ENCODE measurements around the gene NKX6-2.
"Not testable (repeated sequence)": the region's sequence is repeated elsewhere in the genome, so short reads cannot be mapped to it uniquely, and the experiment has no call there.

NKX6-2 gene

DNA sequence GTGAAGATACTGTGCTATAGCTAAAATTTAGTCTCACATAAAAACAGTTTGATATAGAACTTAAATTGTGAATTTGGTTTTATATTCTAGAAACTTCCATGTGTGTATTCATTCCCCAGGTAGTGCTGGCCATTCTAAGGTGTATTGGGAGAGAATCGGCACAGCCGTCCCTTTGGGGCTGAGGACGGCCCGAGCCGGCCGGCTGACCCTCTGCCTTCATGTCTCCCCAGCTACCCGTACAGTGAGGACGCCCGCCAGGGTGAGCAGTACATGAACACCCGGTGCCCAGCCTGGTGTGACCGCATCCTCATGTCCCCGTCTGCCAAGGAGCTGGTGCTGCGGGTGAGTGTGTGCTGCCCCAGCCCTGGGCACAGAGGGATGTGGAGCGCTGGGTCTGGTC lies 8.5 kb downstream of the NKX6-2 start:
- no peak for DNase-seq

DNA sequence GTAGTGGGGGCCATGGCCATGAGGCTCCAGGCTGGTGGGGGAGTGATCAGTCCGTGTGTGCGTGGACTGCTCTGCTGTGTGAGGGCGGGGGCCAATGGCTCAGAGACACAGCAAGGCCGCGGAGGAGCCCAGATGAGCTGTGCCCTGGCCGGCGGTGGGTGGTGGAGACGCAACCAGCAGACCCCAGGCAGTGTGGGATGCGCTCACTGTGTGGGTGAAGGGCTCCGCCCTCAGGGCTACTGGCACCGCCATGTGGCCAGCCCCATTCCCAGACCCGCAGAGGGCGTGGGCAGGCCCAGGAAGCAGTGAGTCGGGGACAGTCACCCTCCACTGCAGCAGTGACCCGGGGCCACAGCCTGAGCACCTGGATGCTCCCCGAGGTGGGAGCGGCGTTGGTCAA lies 9.1 kb downstream of the NKX6-2 start:
- no peak for DNase-seq

DNA sequence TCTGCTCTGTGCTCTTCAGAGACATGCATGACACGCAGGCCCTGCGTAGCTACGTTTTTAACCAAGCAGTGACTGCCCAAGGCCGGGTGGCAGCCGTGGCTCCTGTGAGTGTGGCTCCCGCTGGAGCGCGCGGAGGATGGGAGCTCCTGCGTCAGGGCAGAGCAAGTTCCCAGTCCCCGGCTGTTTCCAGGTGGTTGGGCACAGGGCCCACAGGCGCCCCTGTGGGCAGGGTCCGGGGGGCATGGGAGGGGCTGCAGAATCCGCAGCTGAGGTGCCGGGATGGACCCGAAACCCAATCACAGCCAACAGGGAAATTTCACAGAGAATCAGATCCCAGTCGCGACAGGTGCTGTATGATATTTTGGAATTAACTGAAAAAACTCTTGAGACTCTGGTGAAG lies 9.8 kb downstream of the NKX6-2 start:
- DNase-seq, result no peak

DNA sequence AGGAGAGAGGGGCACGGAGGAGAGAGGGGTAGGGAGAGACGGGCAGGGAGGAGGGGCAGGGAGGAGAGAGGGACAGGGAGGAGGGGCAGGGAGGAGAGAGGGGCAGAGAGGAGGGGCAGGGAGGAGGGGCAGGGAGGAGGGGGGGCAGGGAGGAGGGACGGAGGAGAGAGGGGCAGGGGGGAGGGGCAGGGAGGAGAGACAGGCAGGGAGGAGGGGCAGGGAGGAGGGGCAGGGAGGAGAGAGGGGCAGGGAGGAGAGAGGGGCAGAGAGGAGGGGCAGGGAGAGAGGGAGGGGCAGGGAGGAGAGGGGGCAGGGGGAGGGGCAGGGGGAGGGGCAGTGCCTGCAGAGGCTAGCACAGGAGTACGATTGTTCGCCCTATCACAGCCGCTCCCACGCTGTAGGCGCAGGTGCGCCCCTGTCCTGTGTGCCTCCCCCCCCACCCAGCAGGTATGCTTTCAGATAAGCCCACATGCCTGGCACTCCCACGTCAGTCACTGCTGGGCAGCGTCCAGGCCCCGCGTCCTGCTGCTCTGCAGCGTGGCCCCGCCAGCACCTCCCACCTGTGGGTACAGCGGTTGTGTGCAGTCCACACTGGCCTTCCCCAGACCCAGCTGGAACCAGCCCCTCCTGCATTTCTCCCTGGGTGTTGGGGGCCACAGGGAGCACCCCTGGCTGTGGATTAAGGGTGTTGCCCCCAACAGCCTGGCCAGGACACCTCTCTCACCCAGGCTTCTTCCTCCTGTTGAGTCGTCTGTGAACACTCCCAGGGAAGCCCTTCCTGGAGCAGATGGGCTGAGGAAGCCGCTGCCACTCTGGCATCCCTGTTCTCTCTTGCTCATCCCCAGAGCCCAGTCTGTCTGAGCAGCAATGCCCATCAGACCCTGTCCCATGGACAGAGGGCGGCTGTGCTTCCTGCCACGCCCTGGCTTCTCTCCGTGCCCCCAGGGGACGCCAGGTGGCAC lies 10.8 kb downstream of the NKX6-2 start:
- DNase-seq, result peak; percentile 46

DNA sequence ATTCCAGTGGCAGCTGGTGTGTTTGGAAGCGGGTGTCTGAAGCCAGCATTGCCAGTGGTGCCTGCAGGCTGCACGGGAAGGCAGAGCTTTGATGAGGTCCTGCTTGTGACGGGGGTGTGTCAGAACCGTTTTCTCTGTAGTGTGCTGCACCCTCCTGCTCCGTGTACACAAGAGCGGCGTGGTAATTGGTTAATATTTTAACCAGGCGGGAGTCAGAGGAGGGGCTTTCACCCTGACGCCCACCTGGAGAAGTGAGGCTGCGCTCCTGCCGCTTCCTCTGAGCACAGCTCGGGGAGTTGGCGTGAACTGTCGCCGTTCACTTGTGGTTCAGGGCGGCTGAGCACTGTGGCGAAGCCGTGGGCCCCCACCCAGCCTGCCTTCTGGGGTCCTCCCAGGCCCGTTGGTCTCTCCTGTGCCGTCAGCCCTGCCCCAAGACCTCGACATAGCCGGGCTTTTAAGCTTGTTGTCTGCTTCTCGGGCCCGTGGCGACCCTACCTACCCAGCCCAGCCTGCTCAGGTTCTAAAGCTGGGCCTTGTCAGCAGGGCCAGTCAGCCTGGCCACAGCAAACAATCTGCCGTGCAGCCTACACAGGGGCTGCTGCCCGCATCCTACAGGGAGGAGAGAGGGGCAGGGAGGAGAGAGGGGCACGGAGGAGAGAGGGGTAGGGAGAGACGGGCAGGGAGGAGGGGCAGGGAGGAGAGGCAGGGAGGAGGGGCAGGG lies 11.6 kb downstream of the NKX6-2 start:
- DNase-seq, result no peak

DNA sequence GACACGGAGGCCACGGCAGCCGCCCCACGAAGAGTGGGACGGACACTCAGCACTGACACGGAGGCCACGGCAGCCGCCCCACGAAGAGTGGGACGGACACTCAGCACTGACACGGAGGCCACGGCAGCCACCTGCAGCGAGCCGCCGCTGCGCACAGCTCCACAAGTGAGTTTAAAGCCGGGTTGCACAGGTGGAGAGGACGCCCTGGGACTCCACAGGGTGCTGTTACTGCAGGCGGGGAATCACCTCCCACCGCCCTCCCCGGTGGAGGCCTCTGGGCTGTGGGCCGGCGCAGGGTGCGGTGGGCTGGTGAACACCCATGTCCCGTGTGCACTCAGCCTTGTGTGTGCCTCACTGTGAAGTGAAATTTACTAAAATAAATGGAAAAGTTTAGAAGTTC lies 13.1 kb downstream of the NKX6-2 start:
- DNase-seq, result not testable (repeated sequence)

DNA sequence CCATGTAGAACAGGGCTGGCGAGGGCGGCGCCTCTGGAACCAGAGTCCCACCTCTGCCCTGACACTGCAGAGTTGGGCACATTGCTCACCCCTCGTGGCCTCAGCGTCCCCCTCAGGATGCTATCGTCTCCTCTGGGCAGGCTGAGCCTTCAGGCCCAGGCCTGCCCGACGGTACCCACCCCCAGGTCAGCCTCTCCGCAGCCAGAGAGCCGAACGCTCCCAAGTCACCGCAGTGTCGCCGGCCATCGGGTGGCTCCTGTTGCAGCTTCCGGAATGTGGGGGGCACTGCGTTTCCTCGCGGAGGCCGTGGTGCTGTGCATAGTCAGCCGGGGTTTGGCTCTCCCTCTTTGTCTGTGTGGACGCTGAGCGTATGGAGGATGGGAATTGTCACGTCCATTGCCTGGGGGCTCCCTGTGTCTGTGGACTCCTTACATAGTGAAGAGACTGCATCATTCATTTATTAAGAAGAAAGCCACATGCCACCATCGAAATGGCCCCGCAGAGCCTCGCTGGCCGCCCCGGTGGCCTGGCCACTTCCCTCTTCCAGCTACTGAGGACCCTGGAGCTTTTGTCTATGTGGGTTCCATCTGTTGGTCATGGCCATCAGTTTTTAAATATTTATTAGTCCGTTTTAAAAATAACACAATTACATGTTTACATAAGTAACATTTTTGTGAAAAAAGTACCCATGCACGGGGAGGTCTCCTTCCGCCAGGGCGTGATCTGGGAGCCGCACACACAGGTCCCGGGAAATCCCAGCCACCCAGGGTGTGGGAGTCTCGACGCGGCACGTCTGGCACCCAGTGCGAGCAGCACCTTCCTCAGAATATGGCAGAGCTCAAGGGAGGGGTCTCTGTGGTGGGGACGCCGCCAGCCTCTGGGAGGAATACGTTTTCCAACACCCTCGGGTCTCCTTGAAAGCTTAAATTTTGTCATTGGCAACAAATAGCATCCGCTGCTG lies 15.6 kb downstream of the NKX6-2 start:
- DNase-seq, result no peak

DNA sequence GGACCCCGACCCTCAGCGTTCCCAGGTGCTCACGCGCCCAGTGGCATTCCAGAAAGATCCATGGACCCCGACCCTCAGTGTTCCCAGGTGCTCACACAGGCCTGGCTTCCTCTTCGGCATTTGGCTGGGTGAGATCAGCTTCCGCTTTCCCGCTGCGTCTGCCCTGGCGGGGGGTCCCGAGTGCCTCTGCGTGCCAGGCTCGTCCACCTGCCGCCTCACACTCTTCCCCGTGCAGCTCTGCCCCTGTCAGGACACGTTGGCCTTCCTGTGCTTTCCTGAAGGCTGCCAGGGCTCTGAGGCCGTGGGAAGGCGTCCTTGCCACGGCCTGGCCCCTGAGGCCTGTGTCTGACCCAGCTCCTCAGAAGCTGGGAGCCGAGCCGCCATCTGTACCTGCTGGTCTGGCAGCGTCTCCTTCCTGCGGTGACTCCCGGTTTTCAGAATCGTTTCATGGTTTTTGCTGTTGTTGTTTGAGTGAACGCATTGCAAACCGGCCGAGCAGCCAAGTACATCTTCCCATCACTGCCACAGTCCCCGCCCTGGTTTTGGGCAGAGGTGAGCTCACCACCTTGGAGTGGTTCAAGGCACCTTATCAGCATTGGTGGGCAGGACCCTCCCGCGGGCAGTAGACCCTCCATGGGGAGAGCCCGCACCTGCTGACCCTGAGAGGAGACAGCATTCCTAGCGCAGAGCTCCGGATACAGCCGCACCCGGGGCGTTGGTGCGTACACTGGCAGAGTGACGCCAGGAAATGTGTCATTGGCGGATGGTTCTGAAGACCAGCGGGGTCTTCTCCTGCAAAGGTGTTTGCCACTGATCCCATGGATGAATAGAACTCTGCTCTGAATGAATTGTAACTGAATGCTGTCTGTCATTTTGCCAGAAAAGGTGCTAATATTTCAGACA lies 17.4 kb downstream of the NKX6-2 start:
- peak; percentile 3 for DNase-seq

DNA sequence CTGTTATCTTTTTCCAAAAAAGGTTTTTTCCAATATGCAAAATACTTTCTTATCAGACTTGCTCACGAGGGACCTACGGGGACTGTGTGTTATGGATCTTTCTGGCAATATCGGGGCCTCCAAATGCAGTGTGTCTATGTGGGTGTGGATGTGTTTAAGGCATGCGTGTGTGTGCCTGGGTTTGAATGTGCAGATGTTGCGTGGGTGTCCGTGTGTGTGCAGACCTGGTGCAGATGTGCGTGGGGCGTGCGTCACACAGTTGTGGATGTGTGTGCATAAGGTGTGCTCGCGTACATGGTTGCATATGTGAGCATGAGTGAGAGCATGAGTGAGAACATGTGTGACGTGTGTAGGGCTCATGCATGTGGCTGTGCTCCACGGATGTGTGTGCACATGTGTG lies 19.7 kb downstream of the NKX6-2 start:
- DNase-seq, result no peak

DNA sequence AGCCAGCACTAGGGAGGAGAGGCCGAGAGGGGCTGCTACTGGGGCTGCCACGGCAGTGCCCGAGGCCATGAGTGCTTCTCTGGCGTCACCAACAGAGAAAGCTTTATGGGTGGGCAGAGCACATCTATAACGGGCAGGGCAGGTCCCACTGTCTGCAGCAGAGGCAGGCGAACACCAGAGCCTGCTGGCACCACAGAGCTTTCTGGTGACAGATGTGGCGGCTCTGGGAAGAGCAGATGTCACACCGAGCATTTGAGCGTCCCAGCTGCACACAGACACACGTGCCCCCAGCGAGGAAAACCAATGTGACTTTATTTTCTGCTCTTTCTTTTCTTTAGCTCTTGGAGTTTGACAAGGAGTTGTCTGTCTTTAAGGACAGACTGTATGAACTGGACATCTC lies 20.5 kb downstream of the NKX6-2 start:
- no peak for DNase-seq

DNA sequence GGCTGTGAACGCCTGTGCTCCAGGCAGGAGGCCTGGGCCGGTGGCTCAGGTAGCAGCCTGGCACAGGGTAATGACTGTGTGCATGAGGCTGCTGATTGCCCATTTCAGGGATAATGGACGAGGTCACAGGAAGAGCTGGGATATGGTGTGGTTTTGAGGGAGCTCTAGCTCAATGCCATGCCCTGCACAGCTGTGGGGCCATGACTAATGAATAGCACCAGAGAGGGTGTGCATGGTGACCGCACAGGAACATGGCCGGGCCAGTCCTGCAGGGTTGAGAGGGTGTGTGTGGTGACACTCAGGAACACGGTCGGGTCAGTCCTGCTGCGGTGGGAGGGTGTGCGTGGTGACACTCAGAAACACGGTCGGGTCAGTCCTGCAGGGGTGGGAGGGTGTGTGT lies 21.8 kb downstream of the NKX6-2 start:
- no peak for DNase-seq

DNA sequence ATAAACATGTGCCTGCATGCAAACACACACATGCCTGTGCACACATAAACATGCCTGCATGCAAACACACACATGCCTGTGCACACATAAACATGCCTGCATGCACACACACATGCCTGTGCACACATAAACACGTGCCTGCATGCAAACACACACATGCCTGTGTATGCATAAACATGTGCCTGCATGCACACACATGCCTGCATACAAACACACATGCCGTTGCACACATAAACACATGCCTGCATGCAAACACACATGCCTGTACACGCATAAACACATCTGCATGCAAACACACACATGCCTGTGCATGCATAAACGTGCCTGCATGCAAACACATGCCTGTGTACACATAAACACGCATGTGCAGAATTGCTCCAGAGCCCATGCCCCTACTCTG lies 22.4 kb downstream of the NKX6-2 start:
- DNase-seq, result no peak

DNA sequence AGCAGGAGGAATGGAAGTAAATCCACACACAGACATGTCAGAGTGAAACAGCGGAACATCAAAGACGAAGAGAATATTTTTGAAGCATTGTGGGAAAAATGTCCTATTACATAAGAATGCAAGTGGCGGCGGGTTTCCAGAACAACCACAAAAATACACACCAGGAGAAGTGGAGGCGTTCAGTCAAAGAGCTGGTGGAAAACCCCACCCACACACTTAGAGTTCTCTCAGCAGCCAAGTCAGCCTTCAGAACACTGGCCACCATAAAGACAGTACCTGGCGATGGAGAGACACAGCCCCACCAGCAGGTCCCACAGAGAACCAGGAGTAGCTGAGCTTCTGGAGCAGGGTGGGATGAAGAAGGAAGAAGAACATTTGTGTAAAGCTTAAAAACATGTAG lies 23.7 kb downstream of the NKX6-2 start:
- DNase-seq, result no peak

DNA sequence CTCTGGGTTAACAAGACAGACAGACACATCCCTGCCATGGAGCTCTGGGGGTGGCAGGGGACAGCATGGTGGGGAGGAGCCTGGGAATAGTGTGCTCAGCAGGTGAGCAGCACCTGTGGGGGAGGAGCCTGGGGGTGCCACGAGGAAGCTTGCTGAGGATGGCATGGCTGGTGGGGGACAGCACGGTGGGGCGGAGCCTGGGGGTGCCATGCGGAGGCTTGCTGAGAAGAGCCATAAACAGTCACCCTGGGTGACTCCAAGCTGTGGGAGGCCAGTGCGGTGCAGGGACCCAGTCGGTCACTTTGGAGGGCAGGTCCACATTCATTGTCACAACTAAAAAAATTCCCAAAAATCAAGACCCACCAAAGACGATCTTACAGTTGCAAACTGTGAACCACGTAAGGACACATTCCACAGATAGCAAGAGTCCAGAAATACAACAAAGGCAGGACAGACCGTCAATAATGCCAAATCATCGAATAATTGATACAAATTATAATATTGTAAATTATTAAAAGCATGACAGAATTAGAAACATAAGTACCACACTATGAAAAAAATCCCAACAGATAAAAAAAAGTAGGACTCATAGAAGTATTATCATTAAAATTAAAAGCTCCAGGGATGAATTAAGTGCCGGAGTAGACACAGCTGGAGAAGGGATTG lies 24.4 kb downstream of the NKX6-2 start:
- DNase-seq, result no peak

DNA sequence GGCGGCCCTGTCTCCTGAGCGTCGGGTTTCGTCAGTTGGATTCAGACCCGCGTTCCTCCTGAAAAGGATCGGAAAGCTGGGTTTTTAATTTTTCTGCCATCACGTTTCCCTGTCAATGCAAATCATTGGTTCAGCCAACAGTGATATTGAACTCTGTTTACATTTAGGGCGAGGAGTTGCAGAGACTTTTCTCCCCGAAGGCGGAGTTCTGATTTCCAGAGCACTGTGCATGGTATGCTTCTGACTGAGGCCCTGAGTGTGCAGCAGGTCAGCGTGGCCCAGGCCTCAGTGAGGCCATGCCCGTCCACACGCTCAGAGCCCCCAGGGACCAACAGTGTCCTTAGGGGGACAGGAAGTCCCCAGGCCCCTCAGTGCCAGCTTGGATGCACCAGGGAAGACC lies 27.1 kb downstream of the NKX6-2 start:
- DNase-seq, result no peak

DNA sequence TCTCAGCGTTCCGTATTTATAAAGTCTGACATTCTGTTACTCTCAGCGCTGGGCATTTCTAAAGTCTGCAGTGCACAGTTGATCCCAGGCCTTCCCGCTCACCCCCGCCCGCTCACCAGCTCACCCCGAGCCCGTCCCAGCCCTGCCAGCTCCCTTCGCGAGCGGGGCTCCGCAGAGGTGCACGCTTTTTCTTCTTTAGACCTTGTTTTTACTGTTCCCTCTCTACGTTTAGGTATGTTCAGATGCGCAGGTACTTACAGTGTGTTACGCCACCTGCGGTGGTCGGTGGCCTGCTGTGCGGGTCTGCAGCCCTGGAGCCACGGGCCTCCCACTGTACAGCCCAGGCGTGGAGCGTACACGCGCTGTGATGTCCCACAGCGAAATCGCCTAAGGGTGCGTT lies 28.8 kb downstream of the NKX6-2 start:
- no peak for DNase-seq

DNA sequence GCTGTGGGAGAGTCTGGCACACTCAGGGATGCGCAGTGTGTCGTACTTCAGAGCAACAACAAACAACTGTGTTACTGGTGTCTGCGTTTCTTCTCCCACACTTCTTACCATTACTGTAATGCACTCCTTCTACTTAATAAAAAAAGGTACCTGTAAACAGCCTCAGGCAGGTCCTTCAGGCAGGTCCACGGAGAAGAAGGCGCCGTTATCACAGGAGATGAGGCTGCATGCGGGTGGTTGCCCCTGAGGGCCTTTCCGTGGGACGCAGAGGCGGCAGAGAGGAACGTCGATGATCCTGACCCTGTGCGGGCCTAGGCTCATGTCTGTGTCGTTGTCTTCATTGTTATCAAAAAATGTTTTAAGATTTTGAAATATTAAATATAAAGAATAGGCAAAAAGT lies 29.4 kb downstream of the NKX6-2 start:
- DNase-seq, result no peak

DNA sequence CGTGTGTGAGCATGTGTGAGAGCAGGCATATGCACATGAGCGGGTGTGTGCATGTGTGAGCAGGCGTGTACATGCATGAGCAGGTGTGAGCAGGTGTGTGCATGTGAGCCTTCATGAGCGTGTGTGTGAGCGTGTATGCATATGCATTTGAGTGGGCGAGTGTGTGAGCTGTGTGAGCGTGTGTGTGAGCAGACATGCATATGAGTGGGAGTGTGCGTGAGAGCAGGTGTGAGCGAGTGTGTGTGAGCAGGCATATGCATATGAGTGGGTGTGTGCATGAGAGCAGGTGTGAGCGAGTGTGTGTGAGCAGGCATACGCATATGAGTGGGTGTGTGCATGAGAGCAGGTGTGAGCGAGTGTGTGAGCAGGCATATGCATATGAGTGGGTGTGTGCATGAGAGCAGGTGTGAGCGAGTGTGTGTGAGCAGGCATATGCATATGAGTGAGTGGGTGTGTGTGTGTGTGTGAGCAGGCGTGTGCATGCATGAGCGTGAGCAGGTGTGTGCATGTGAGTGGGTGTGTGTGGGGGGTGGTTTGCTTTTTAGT lies 30.7 kb downstream of the NKX6-2 start:
- DNase-seq, result no peak

DNA sequence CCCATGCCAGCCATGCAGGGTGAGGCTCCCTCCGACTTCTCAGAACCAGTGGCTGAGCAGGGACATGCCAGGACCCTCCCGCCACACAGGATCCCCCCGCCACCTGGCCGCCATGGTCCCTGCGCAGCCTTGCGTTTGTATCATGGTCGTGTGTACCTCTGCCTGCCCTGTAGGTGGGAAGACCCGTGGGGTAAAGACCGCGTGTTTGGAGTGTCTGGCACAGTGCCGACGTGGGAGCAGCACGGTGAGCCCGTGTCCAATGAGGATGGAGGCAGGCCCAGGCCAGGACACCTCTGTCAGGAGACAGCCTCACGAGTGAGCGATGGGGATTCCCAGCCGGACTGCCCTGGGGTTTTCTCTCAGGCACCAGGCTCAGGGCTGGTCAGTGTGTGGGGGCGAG lies 31.9 kb downstream of the NKX6-2 start:
- no peak for DNase-seq

DNA sequence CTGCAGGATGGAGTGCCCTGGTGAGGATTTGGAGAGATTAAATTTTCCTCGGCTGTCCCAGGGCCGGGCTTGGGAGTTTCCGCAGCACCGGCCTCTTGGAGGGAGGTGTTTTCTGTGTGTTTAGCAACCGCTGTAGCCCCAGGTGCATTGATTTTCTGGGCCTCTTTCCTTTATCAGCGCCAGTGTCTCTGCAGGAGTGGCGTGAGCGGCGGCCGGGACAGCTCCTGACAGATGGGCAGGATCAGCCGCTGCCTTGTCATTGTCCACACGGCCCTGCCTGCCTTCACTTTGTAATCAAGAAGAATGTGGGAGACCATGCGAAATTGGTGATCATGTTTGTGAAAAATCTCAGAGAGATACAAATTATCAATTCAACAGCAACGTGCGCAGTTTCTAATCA lies 32.4 kb downstream of the NKX6-2 start:
- no peak for DNase-seq

DNA sequence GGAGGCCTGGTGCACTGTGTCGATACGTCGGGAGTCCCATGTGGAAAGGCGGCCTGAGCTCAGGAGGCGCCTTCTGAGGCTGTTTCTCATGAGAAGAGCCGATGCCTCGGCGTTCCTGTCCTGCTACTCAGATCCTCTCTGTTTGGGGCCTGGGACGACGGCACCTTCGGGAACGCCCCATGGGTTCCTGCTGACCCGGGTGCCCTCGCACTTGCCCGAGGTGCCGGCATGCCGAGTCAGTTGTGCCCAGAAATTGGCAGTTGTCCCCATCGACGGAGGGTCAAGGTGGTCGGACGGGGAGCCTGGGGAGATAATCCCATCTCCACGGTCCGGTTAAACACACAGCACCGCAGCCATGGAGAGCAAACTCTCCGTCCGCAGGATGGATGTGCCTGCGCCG lies 33.0 kb downstream of the NKX6-2 start:
- DNase-seq, result no peak
